OCI-LY1 (cell line): Measurements from ENCODE around the gene COL23A1.

Source experiments
- H2AFZ ChIP-seq: fragments of 200-600 bp; sonication (generic), shearing (Covaris generic); 2 replicates; pipeline ENCODE4 v1.6.0; 2014; ENCODE audit warnings: antibody characterized with exemption, mild to moderate bottlenecking, low read length
- H3F3A ChIP-seq: fragments of 200-600 bp; sonication (generic), shearing (Covaris generic); 2 replicates; pipeline ENCODE4 v1.6.0; 2014; ENCODE audit warnings: mild to moderate bottlenecking, antibody characterized with exemption, low read length, moderate library complexity; ENCODE audit not compliant: insufficient read depth
- H3K27ac ChIP-seq: fragments of 200-600 bp; sonication (generic); 2 replicates; pipeline ENCODE4 v1.5.1; 2014; ENCODE audit warnings: low read length, mixed run types, mild to moderate bottlenecking, low read depth; ENCODE audit not compliant: poor library complexity, severe bottlenecking
- H3K27me3 ChIP-seq: fragments of 200-600 bp; sonication (generic); 2 replicates; pipeline ENCODE4 v1.6.0; 2014; ENCODE audit warnings: antibody characterized with exemption, mild to moderate bottlenecking, low read length, moderate library complexity; ENCODE audit not compliant: insufficient read depth
- H3K36me3 ChIP-seq: fragments of 200-600 bp; sonication (generic); 2 replicates; pipeline ENCODE4 v1.6.1; 2014; ENCODE audit warnings: mild to moderate bottlenecking, antibody characterized with exemption, low read length, moderate library complexity, mixed read lengths; ENCODE audit not compliant: insufficient read depth
- H3K4me1 ChIP-seq: fragments of 200-600 bp; sonication (generic); 2 replicates; pipeline ENCODE4 v1.5.1; 2014; ENCODE audit warnings: mild to moderate bottlenecking, low read length, moderate library complexity; ENCODE audit not compliant: insufficient read depth, severe bottlenecking
- H3K4me2 ChIP-seq: fragments of 200-600 bp; sonication (generic), shearing (Covaris generic); 2 replicates; pipeline ENCODE4 v1.6.1; 2014; ENCODE audit warnings: low read length
- H3K4me3 ChIP-seq: fragments of 200-600 bp; sonication (generic); 2 replicates; pipeline ENCODE4 v1.5.1; 2014; ENCODE audit warnings: low read length, low read depth, mild to moderate bottlenecking, mixed read lengths; ENCODE audit not compliant: poor library complexity, severe bottlenecking
- H3K79me2 ChIP-seq: fragments of 200-600 bp; shearing (Covaris generic); 2 replicates; pipeline ENCODE4 v1.6.1; 2016; ENCODE audit warnings: mixed run types, low read length, mixed read lengths; ENCODE audit not compliant: insufficient read depth
- H3K9ac ChIP-seq: fragments of 200-600 bp; sonication (generic), shearing (Covaris generic); 2 replicates; pipeline ENCODE4 v1.6.1; 2014; ENCODE audit warnings: mild to moderate bottlenecking, low read length, mixed read lengths
- H3K9me2 ChIP-seq: fragments of 200-600 bp; sonication (generic), shearing (Covaris generic); 2 replicates; pipeline ENCODE4 v1.6.1; 2014; ENCODE audit warnings: low read depth, mild to moderate bottlenecking, low read length, mixed read lengths
- H3K9me3 ChIP-seq: fragments of 200-600 bp; shearing (Covaris generic); 2 replicates; pipeline ENCODE4 v1.6.1; 2014; ENCODE audit warnings: low read length, mixed read lengths
- H4K20me1 ChIP-seq: fragments of 200-600 bp; sonication (generic), shearing (Covaris generic); 2 replicates; pipeline ENCODE4 v1.6.0; 2016; ENCODE audit warnings: mild to moderate bottlenecking, low read length; ENCODE audit not compliant: insufficient read depth
- EZH2 ChIP-seq: fragments of 200-600 bp; sonication (generic), shearing (Covaris generic); IDR thresholded peaks from 2 replicates; pipeline ENCODE4 v1.8.0; 2017; ENCODE audit warnings: borderline replicate concordance, mixed run types, mild to moderate bottlenecking, antibody characterized with exemption, low read length, moderate library complexity, mixed read lengths
- TF ChIP-seq, protein P1 (sequence below): fragments of 200-600 bp; sonication (generic), shearing (Covaris generic); IDR thresholded peaks from 2 replicates; pipeline ENCODE4 v1.5.1; 2017; ENCODE audit warnings: mild to moderate bottlenecking, antibody characterized with exemption, low read length, moderate library complexity, mixed read lengths

COL23A1 gene

GRCh38 chr5:178280631-178281030 is 309.6 kb downstream of the COL23A1 start:
- H3K4me2 ChIP-seq = no peak overlapping the region
- no peak overlapping the region for H3K4me3 ChIP-seq
- no peak overlapping the region for H2AFZ ChIP-seq
- H3K27ac ChIP-seq = no peak overlapping the region
- no peaks in the 10 kb centered on the region for H3K4me1 ChIP-seq
- H3F3A ChIP-seq = no peaks in the 10 kb centered on the region
- 0 out of 2 replicates have a peak, but pooled peaks cover 5% of the 10 kb centered on the region for H3K9me3 ChIP-seq
- H3K27me3 ChIP-seq = peaks cover 13% of the 10 kb centered on the region
- no peaks in the 10 kb centered on the region for H3K79me2 ChIP-seq
- TF ChIP-seq, protein P1, sequence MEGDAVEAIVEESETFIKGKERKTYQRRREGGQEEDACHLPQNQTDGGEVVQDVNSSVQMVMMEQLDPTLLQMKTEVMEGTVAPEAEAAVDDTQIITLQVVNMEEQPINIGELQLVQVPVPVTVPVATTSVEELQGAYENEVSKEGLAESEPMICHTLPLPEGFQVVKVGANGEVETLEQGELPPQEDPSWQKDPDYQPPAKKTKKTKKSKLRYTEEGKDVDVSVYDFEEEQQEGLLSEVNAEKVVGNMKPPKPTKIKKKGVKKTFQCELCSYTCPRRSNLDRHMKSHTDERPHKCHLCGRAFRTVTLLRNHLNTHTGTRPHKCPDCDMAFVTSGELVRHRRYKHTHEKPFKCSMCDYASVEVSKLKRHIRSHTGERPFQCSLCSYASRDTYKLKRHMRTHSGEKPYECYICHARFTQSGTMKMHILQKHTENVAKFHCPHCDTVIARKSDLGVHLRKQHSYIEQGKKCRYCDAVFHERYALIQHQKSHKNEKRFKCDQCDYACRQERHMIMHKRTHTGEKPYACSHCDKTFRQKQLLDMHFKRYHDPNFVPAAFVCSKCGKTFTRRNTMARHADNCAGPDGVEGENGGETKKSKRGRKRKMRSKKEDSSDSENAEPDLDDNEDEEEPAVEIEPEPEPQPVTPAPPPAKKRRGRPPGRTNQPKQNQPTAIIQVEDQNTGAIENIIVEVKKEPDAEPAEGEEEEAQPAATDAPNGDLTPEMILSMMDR = no peak
- no peak for TF ChIP-seq EZH2
- no peak overlapping the region for H3K9ac ChIP-seq
- no peaks in the 10 kb centered on the region; the same call in 1 of the 2 replicates for H3K36me3 ChIP-seq
- H3K9me2 ChIP-seq = no peaks in the 10 kb centered on the region
- H4K20me1 ChIP-seq = no peaks in the 10 kb centered on the region

DNA sequence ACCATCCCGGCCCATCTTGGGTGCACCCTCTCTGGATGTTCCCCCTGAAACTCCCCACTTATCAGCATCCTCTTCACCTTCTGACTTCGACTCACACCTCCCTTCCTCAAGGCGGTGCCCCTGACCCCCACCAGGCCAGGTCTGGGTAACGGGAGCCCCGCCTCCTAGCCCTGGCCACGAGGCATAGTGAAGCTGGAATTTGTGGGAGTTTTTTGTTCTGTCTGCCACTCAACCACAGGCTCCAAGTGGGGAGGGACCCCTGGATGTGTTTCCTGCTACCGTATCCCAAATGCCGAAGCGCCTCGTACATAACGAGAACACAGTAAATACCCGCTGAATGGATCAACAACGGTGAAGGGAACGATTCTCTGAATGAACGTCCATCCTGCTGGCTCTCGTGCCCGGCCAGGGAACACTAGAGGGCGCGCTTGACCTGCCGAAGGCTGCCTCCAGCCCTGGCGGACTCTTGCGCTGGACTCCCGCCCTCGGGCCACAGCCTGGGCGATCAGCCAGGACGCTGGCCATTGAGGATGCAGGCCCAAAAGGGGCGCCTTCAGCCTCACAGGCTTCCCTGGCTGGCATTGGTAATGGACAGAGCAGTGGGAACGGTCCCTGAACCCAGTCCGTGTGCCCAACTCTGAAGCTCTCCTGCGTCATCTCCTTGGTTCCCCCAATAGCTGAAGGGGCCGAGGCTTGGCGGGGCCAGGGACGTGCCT is 310.3 kb downstream of the COL23A1 start:
- H3K27ac ChIP-seq = no peak overlapping the region
- no peak overlapping the region for H3K4me2 ChIP-seq
- no peaks in the 10 kb centered on the region for H3K4me1 ChIP-seq
- no peaks in the 10 kb centered on the region for H3F3A ChIP-seq
- TF ChIP-seq, protein P1 = peak; percentile 92
- no peak for TF ChIP-seq EZH2
- no peaks in the 10 kb centered on the region for H4K20me1 ChIP-seq
- peaks cover 14% of the 10 kb centered on the region for H3K27me3 ChIP-seq
- no peaks in the 10 kb centered on the region; the same call in 1 of the 2 replicates for H3K36me3 ChIP-seq
- H3K9me2 ChIP-seq = no peaks in the 10 kb centered on the region
- H2AFZ ChIP-seq = no peak overlapping the region
- no peaks in the 10 kb centered on the region for H3K79me2 ChIP-seq
- 0 out of 2 replicates have a peak, but pooled peaks cover 5% of the 10 kb centered on the region for H3K9me3 ChIP-seq
- no peak overlapping the region for H3K4me3 ChIP-seq
- no peak overlapping the region for H3K9ac ChIP-seq

DNA sequence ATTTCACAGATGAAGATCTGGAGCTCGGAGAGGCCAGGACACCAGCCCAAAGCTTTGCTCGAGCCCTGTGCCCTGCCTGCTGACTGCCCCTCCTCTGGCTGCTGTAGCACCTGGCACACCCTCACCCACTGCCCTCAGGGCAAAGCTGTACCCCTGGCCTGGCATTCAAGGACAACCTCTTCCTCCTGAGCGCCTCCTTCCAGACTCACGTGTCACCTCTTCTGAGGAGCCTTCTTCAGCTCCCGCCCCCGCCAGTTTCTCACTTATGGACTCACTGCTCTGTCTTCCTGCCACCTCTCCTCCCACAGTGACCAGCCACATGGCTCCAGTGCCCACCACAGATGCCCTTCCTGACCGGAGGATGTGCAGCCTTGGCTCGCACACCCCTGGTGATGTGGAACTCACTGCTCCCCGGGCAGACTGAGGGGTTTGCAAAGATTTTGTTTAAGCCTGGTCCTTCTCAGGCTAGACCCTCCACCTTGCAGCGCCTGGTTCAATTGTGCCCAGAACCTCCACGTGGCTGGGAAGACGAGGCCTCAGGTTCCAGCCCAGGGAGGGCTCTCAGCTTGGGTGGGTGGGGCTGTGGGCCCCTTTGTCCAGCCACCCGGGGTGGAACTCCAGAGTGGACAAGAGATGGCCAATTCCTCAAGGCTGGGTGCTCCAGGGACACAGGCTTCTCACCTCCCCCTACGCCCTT is 311.0 kb downstream of the COL23A1 start:
- Histone ChIP-seq H3K9me2 (no peaks in the 10 kb centered on the region), H3K4me1 (no peaks in the 10 kb centered on the region), H3K9ac (no peak overlapping the region)

More for the DNA sequence above, 311.0 kb downstream of the COL23A1 start:
- H3K9me3 ChIP-seq = 0 out of 2 replicates have a peak, but pooled peaks cover 5% of the 10 kb centered on the region
- H3K27ac ChIP-seq = no peak overlapping the region
- H3K36me3 ChIP-seq = no peaks in the 10 kb centered on the region; the same call in 1 of the 2 replicates
- no peaks in the 10 kb centered on the region for H4K20me1 ChIP-seq
- no peaks in the 10 kb centered on the region for H3F3A ChIP-seq
- no peak for TF ChIP-seq EZH2
- TF ChIP-seq, protein P1 = no peak
- no peak overlapping the region for H2AFZ ChIP-seq
- H3K4me2 ChIP-seq = no peak overlapping the region
- H3K27me3 ChIP-seq = peaks cover 14% of the 10 kb centered on the region
- H3K79me2 ChIP-seq = no peaks in the 10 kb centered on the region
- H3K4me3 ChIP-seq = no peak overlapping the region
